H9 (cell line): ENCODE data around the gene CTCF. TPM values are rescaled to one million over a fixed set of nuclear protein-coding genes. Genes with fewer than 3 reads are reported as not detected.
A peak's percentile ranks its signal among the peaks of the same experiment; 100 is the strongest.

Experiments used
- DNase-seq: peaks from one replicate; pipeline ENCODE4 v3.0.0-alpha.2; 2017
- H2AFZ ChIP-seq: one replicate; pipeline ENCODE4 v1.6.1; 2013; ENCODE audit warnings: mild to moderate bottlenecking, low read length, control low read depth, moderate library complexity
- H2AK5ac ChIP-seq: 2 replicates; pipeline ENCODE4 v1.6.1; 2013; ENCODE audit warnings: low read length, control low read depth, mixed read lengths; ENCODE audit not compliant: insufficient read length
- H2BK120ac ChIP-seq: one replicate; pipeline ENCODE4 v1.6.1; 2013; ENCODE audit warnings: low read depth, mild to moderate bottlenecking, low read length, control low read depth, inconsistent platforms; ENCODE audit not compliant: poor library complexity, severe bottlenecking
- H2BK12ac ChIP-seq: 2 replicates; pipeline ENCODE4 v1.6.1; 2013; ENCODE audit warnings: low read length, control low read depth, mixed read lengths, low read depth; ENCODE audit not compliant: insufficient read length
- H2BK15ac ChIP-seq: 2 replicates; pipeline ENCODE4 v1.6.1; 2013; ENCODE audit warnings: low read depth, low read length, control low read depth
- H2BK20ac ChIP-seq: one replicate; pipeline ENCODE4 v1.6.1; 2013; ENCODE audit warnings: low read depth, mild to moderate bottlenecking, low read length, control low read depth, inconsistent platforms; ENCODE audit not compliant: poor library complexity, severe bottlenecking
- H2BK5ac ChIP-seq: 2 replicates; pipeline ENCODE4 v1.6.1; 2013; ENCODE audit warnings: low read length, control low read depth, mixed read lengths; ENCODE audit not compliant: insufficient read length
- H3K14ac ChIP-seq: 2 replicates; pipeline ENCODE4 v1.6.1; 2013; ENCODE audit warnings: low read length, control low read depth; ENCODE audit not compliant: insufficient read depth
- H3K18ac ChIP-seq: 2 replicates; pipeline ENCODE4 v1.6.1; 2013; ENCODE audit warnings: low read depth, mild to moderate bottlenecking, mixed read lengths, low read length, control low read depth; ENCODE audit not compliant: insufficient read length
- H3K23ac ChIP-seq: 2 replicates; pipeline ENCODE4 v1.6.1; 2013; ENCODE audit warnings: low read length, control low read depth, mixed read lengths, low read depth; ENCODE audit not compliant: insufficient read length
- H3K23me2 ChIP-seq: 2 replicates; pipeline ENCODE4 v1.6.1; 2013; ENCODE audit warnings: low read depth, mild to moderate bottlenecking, mixed read lengths, low read length, control low read depth; ENCODE audit not compliant: insufficient read length, poor library complexity, severe bottlenecking
- H3K27ac ChIP-seq: 2 replicates; pipeline ENCODE4 v1.5.1; 2013; ENCODE audit warnings: low read length, control low read depth, mixed read lengths, low read depth; ENCODE audit not compliant: insufficient read length
- H3K27me3 ChIP-seq: 2 replicates; pipeline ENCODE4 v1.6.1; 2013; ENCODE audit warnings: low read length, control low read depth, inconsistent platforms; ENCODE audit not compliant: insufficient read depth
- H3K4ac ChIP-seq: 2 replicates; pipeline ENCODE4 v1.6.1; 2013; ENCODE audit warnings: low read depth, mild to moderate bottlenecking, control low read depth, inconsistent platforms, low read length, moderate library complexity
- H3K4me1 ChIP-seq: 2 replicates; pipeline ENCODE4 v1.6.1; 2013; ENCODE audit warnings: low read length, control low read depth, inconsistent platforms; ENCODE audit not compliant: insufficient read depth
- H3K4me2 ChIP-seq: 2 replicates; pipeline ENCODE4 v1.6.1; 2013; ENCODE audit warnings: low read length, control low read depth, mixed read lengths; ENCODE audit not compliant: insufficient read length, insufficient read depth
- H3K56ac ChIP-seq: 2 replicates; pipeline ENCODE4 v1.6.1; 2013; ENCODE audit warnings: low read depth, mild to moderate bottlenecking, mixed read lengths, low read length, control low read depth; ENCODE audit not compliant: insufficient read length
- H3K79me1 ChIP-seq: 2 replicates; pipeline ENCODE4 v1.6.1; 2013; ENCODE audit warnings: low read depth, mild to moderate bottlenecking, moderate library complexity, low read length, control low read depth, inconsistent platforms; ENCODE audit not compliant: insufficient read depth, poor library complexity, severe bottlenecking
- H3K79me2 ChIP-seq: 2 replicates; pipeline ENCODE4 v1.6.1; 2013; ENCODE audit warnings: low read length, control low read depth, inconsistent platforms; ENCODE audit not compliant: insufficient read depth
- H3K9ac ChIP-seq: 2 replicates; pipeline ENCODE4 v1.6.1; 2013; ENCODE audit warnings: low read length, control low read depth, mixed read lengths; ENCODE audit not compliant: insufficient read length; ENCODE audit errors: extremely low read depth
- H3K9me3 ChIP-seq: one replicate; pipeline ENCODE4 v1.6.1; 2013; ENCODE audit warnings: low read depth, low read length, inconsistent platforms; ENCODE audit not compliant: control insufficient read depth
- H3T11ph ChIP-seq: one replicate; pipeline ENCODE4 v1.6.1; 2013; ENCODE audit warnings: mild to moderate bottlenecking, low read length, control low read depth, inconsistent platforms
- H4K20me1 ChIP-seq: one replicate; pipeline ENCODE4 v1.6.1; 2013; ENCODE audit not compliant: control insufficient read depth, insufficient read length, insufficient read depth
- H4K5ac ChIP-seq: 2 replicates; pipeline ENCODE4 v1.6.1; 2013; ENCODE audit warnings: low read depth, mild to moderate bottlenecking, mixed read lengths, low read length, control low read depth; ENCODE audit not compliant: insufficient read length
- H4K8ac ChIP-seq: replicated peaks from 2 replicates; pipeline ENCODE4 v1.6.1; 2013; ENCODE audit warnings: low read length, control low read depth, mixed read lengths, low read depth; ENCODE audit not compliant: insufficient read length
- H4K91ac ChIP-seq: 2 replicates; pipeline ENCODE4 v1.6.1; 2013; ENCODE audit warnings: low read depth, mild to moderate bottlenecking, moderate library complexity, mixed read lengths, low read length, control low read depth; ENCODE audit not compliant: insufficient read length
- H3K27ac Mint-ChIP-seq, 3 experiments: 2 replicates in 2 of 3; 3 replicates in 1 of 3; pipeline ENCODE4 v1.8.0; 2020 to 2021; ENCODE audit warnings: mixed read lengths in 3 of 3, mild to moderate bottlenecking in 1 of 3, moderate library complexity in 1 of 3
- H3K27me3 Mint-ChIP-seq: 2 replicates; pipeline ENCODE4 v1.8.0; 2021; ENCODE audit warnings: low read depth, mild to moderate bottlenecking, moderate library complexity, mixed read lengths
- H3K36me3 Mint-ChIP-seq, 3 experiments: 2 replicates in 2 of 3; 3 replicates in 1 of 3; pipeline ENCODE4 v1.8.0; 2020 to 2021; ENCODE audit warnings: low read depth in 3 of 3, mixed read lengths in 3 of 3; ENCODE audit not compliant: insufficient read depth in 1 of 3
- H3K4me1 Mint-ChIP-seq, 2 experiments: 2 replicates each; pipeline ENCODE4 v1.8.0; 2020; ENCODE audit warnings: mixed read lengths in 2 of 2
- H3K4me3 Mint-ChIP-seq, 2 experiments: 2 replicates in 1 of 2; 3 replicates in 1 of 2; pipeline ENCODE4 v1.8.0; 2020 to 2021; ENCODE audit warnings: mild to moderate bottlenecking in 2 of 2, mixed read lengths in 2 of 2, moderate library complexity in 1 of 2
- H3K9me3 Mint-ChIP-seq, 2 experiments: 2 replicates in 1 of 2; 3 replicates in 1 of 2; pipeline ENCODE4 v1.8.0; 2020; ENCODE audit warnings: mild to moderate bottlenecking in 2 of 2, mixed read lengths in 2 of 2, moderate library complexity in 1 of 2
- WGBS: extraction: QIAGEN DNeasy Blood & Tissue Kit; methylation state at CpG from one replicate; pipeline ENCODE4 v1.1.7; 2013; ENCODE audit warnings: missing lambda C conversion rate, low lambda C conversion rate, mixed read lengths; ENCODE audit not compliant: insufficient read length; ENCODE audit errors: extremely low coverage; 5-methylcytosine and 5-hydroxymethylcytosine counted together
- total RNA-seq: library from RNA; stranded (reverse); gene quantifications from 2 replicates; pipeline ENCODE4 v1.2.1, GENCODE V29; 2021
- TF ChIP-seq, protein P1 (sequence below): fragments of 200-600 bp; sonication (generic); conservative IDR thresholded peaks from 3 replicates; pipeline ENCODE4 v1.8.0; 2021; ENCODE audit warnings: antibody characterized with exemption, mild to moderate bottlenecking

CTCF gene
- total RNA-seq, 1 experiment from 2014 or later: 87.3 TPM

DNA sequence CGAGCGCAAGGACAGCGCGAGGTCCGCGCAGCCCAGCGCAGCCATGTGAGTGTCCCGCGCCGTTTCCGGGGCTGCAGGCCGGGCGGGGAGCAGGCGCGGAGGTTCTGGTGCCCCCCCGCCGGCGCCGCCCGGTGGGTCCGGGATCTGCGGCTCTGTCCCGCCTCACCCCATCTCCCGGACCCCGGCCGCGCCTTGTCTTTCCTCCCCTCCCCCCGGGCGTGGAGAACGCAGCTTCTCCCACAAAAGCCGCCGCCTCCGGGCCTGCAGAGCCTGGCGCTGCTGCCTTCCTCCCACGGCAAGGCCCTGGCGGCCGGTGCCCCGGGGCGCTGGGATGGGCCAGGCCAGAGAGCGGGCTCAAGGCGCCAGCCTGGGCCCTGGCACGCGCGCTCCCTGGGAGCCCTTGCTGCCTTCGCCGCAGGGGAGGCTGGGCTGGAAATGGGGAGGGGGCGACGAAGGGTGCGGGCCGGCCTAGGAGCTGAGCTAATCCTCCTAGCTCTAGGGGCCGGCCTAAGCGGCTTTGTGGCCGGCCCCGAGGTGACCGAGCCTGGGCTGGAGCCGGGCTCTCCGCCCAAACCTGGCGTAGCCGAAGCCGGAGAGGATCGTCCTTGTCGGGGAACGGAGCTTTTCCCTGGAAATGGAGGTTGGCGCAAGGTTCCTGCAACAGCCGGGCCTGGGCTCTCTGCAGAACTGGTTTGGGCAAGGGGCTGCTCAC is 33.3 kb upstream of the CTCF start:
- Mint-ChIP-seq H3K9me3 (peaks cover 0 to 4% of the 10 kb centered on the region in 2 experiments; a peak in 1 of 5 replicates), H3K4me3 (peak overlapping the region; percentile 58 to 83), H3K27ac (no peak overlapping the region), H3K4me1 (peaks cover 10 to 11% of the 10 kb centered on the region in 2 experiments), H3K36me3 (no peaks in the 10 kb centered on the region), H3K27me3 (peaks cover 92% of the 10 kb centered on the region)
- Histone ChIP-seq H4K91ac (no peak overlapping the region), H2BK20ac (no peak overlapping the region), H4K5ac (no peak overlapping the region), H3K27me3 (peaks cover 57% of the 10 kb centered on the region; the same call in 1 of the 2 replicates), H3K4me2 (peak overlapping the region; percentile 82), H3K9ac (no peak overlapping the region), H2BK12ac (no peak overlapping the region), H2AFZ (no peak overlapping the region), H2BK5ac (no peak overlapping the region), H4K8ac (no peak overlapping the region), H3K4ac (no peak overlapping the region), H3K56ac (no peak overlapping the region), H3K79me2 (no peaks in the 10 kb centered on the region), H4K20me1 (no peaks in the 10 kb centered on the region), H3K4me1 (no peaks in the 10 kb centered on the region; the same call in 1 of the 2 replicates), H3K27ac (no peak overlapping the region), H3K23me2 (peaks cover 18% of the 10 kb centered on the region), H3T11ph (no peak overlapping the region), H3K14ac (0 out of 2 replicates have a peak overlapping the region, but pooled peaks have one; percentile 1), H2BK120ac (no peak overlapping the region), H3K9me3 (no peaks in the 10 kb centered on the region), H2BK15ac (no peak overlapping the region), H3K18ac (no peak overlapping the region), H2AK5ac (no peak overlapping the region), H3K23ac (no peak overlapping the region), H3K79me1 (no peaks in the 10 kb centered on the region)
- no CpG with 5 or more reads among the region's 65 CpGs for WGBS
- TF ChIP-seq, protein P1, sequence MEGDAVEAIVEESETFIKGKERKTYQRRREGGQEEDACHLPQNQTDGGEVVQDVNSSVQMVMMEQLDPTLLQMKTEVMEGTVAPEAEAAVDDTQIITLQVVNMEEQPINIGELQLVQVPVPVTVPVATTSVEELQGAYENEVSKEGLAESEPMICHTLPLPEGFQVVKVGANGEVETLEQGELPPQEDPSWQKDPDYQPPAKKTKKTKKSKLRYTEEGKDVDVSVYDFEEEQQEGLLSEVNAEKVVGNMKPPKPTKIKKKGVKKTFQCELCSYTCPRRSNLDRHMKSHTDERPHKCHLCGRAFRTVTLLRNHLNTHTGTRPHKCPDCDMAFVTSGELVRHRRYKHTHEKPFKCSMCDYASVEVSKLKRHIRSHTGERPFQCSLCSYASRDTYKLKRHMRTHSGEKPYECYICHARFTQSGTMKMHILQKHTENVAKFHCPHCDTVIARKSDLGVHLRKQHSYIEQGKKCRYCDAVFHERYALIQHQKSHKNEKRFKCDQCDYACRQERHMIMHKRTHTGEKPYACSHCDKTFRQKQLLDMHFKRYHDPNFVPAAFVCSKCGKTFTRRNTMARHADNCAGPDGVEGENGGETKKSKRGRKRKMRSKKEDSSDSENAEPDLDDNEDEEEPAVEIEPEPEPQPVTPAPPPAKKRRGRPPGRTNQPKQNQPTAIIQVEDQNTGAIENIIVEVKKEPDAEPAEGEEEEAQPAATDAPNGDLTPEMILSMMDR: no peak
- DNase-seq: no peak
